Activated naive CD4-positive, alpha-beta T cell treated with anti-CD3 and anti-CD28 coated beads, Interleukin-2, amount 10 ng/mL, durations not matched to agents 7 days and 5 days (primary cell): ENCODE measurements around the gene RPL21.

ENCODE experiments used
- CTCF ChIA-PET: fragments of 350-600 bp; sonication (Branson Sonifier 250); formaldehyde crosslinking; loops from one replicate; lab custom pipeline; 2021; ENCODE audit warnings: antibody characterized with exemption; lab: Charles Lee
- DNase-seq: peaks from one replicate; pipeline ENCODE4 v3.0.0-alpha.2; 2020
- H3K27ac Mint-ChIP-seq: one replicate; pipeline ENCODE4 v1.8.0; 2021; ENCODE audit warnings: mild to moderate bottlenecking, moderate library complexity, mixed read lengths
- H3K27me3 Mint-ChIP-seq: one replicate; pipeline ENCODE4 v1.8.0; 2021; ENCODE audit warnings: mild to moderate bottlenecking, mixed read lengths
- H3K36me3 Mint-ChIP-seq: one replicate; pipeline ENCODE4 v1.8.0; 2021; ENCODE audit warnings: mixed read lengths
- H3K4me1 Mint-ChIP-seq: one replicate; pipeline ENCODE4 v1.8.0; 2021; ENCODE audit warnings: mixed read lengths
- H3K4me3 Mint-ChIP-seq: one replicate; pipeline ENCODE4 v1.8.0; 2021; ENCODE audit warnings: mild to moderate bottlenecking, moderate library complexity, mixed read lengths
- H3K9me3 Mint-ChIP-seq: one replicate; pipeline ENCODE4 v1.8.0; 2021; ENCODE audit warnings: mixed read lengths

Gene RPL21

GRCh38 chr13:27233964-27234363, 17.4 kb upstream of the RPL21 start:
- Mint-ChIP-seq H3K4me1 (no peaks in the 10 kb centered on the region), H3K9me3 (peaks cover 4% of the 10 kb centered on the region), H3K36me3 (peaks cover 5% of the 10 kb centered on the region), H3K27me3 (peaks cover 13% of the 10 kb centered on the region), H3K4me3 (no peak overlapping the region), H3K27ac (no peak overlapping the region)
- no peak for DNase-seq
- CTCF ChIA-PET: no interaction called here

GRCh38 chr13:27236478-27236877, 14.9 kb upstream of the RPL21 start:
- CTCF ChIA-PET: no interaction called here
- Mint-ChIP-seq H3K27me3 (peaks cover 3% of the 10 kb centered on the region), H3K4me1 (no peaks in the 10 kb centered on the region), H3K36me3 (peaks cover 5% of the 10 kb centered on the region), H3K9me3 (peaks cover 4% of the 10 kb centered on the region), H3K4me3 (no peak overlapping the region), H3K27ac (no peak overlapping the region)
- DNase-seq: no peak

GRCh38 chr13:27242702-27243101, 8.7 kb upstream of the RPL21 start:
- DNase-seq: no peak
- no peaks in the 10 kb centered on the region for H3K9me3 Mint-ChIP-seq
- no peaks in the 10 kb centered on the region for H3K27me3 Mint-ChIP-seq
- no peak overlapping the region for H3K4me3 Mint-ChIP-seq
- H3K36me3 Mint-ChIP-seq: no peaks in the 10 kb centered on the region
- CTCF ChIA-PET: no interaction called here
- no peak overlapping the region for H3K27ac Mint-ChIP-seq
- peaks cover under 1% of the 10 kb centered on the region for H3K4me1 Mint-ChIP-seq

GRCh38 chr13:27245610-27246009, 5.7 kb upstream of the RPL21 start:
- Mint-ChIP-seq H3K36me3 (no peaks in the 10 kb centered on the region), H3K4me3 (no peak overlapping the region), H3K9me3 (no peaks in the 10 kb centered on the region), H3K27ac (no peak overlapping the region), H3K4me1 (peaks cover 13% of the 10 kb centered on the region), H3K27me3 (no peaks in the 10 kb centered on the region)
- CTCF ChIA-PET: no interaction called here
- no peak for DNase-seq

GRCh38 chr13:27250833-27251165, 559 bp upstream of the RPL21 start:
- CTCF ChIA-PET: no interaction called here
- H3K27me3 Mint-ChIP-seq: no peaks in the 10 kb centered on the region
- H3K4me1 Mint-ChIP-seq: peaks cover 44% of the 10 kb centered on the region
- H3K4me3 Mint-ChIP-seq: peak overlapping the region; percentile 96
- H3K9me3 Mint-ChIP-seq: no peaks in the 10 kb centered on the region
- no peak for DNase-seq
- peaks cover 33% of the 10 kb centered on the region for H3K36me3 Mint-ChIP-seq
- H3K27ac Mint-ChIP-seq: peak overlapping the region; percentile 99

- Mint-ChIP-seq H3K4me3 (peak overlapping the region; percentile 96), H3K36me3 (peaks cover 43% of the 10 kb centered on the region), H3K27ac (peak overlapping the region; percentile 99), H3K4me1 (peaks cover 44% of the 10 kb centered on the region), H3K9me3 (no peaks in the 10 kb centered on the region), H3K27me3 (no peaks in the 10 kb centered on the region)
- CTCF ChIA-PET: interaction anchor here (1.1 kb wide), 1 partner anchor 87 kb away, joined by 4 read pairs; no protein-coding TSS in a partner anchor
- DNase-seq: no peak
Observed at GRCh38 chr13:27252467-27252866, 1.1 kb downstream of the RPL21 start.

GRCh38 chr13:27257233-27257568, 5.8 kb downstream of the RPL21 start:
- Mint-ChIP-seq H3K9me3 (no peaks in the 10 kb centered on the region), H3K36me3 (peaks cover 72% of the 10 kb centered on the region), H3K27me3 (no peaks in the 10 kb centered on the region), H3K27ac (no peak overlapping the region), H3K4me1 (peaks cover 57% of the 10 kb centered on the region), H3K4me3 (no peak overlapping the region)
- no peak for DNase-seq
- CTCF ChIA-PET: interaction anchor here (1.2 kb wide), 1 partner anchor 11 kb away, joined by 3 read pairs; no protein-coding TSS in a partner anchor

- Mint-ChIP-seq H3K4me1 (peaks cover 56% of the 10 kb centered on the region), H3K36me3 (peaks cover 68% of the 10 kb centered on the region), H3K9me3 (no peaks in the 10 kb centered on the region), H3K27ac (no peak overlapping the region), H3K27me3 (no peaks in the 10 kb centered on the region), H3K4me3 (no peak overlapping the region)
- CTCF ChIA-PET: interaction anchor here (1.2 kb wide), 1 partner anchor 10 kb away, joined by 3 read pairs; no protein-coding TSS in a partner anchor
- DNase-seq: no peak
Observed at GRCh38 chr13:27257648-27258253, 6.4 kb downstream of the RPL21 start.

GRCh38 chr13:27258637-27259386, 7.5 kb downstream of the RPL21 start:
- CTCF ChIA-PET: no interaction called here
- Mint-ChIP-seq H3K4me3 (no peak overlapping the region), H3K27ac (no peak overlapping the region), H3K36me3 (peaks cover 59% of the 10 kb centered on the region), H3K27me3 (no peaks in the 10 kb centered on the region), H3K9me3 (no peaks in the 10 kb centered on the region), H3K4me1 (peaks cover 45% of the 10 kb centered on the region)
- DNase-seq: no peak

GRCh38 chr13:27259831-27260230, 8.5 kb downstream of the RPL21 start:
- Mint-ChIP-seq H3K27ac (peak overlapping the region; percentile 69), H3K27me3 (no peaks in the 10 kb centered on the region), H3K4me1 (peaks cover 36% of the 10 kb centered on the region), H3K9me3 (no peaks in the 10 kb centered on the region), H3K36me3 (peaks cover 51% of the 10 kb centered on the region), H3K4me3 (no peak overlapping the region)
- CTCF ChIA-PET: no interaction called here
- no peak for DNase-seq

GRCh38 chr13:27261396-27261795, 10.0 kb downstream of the RPL21 start:
- Mint-ChIP-seq H3K4me3 (no peak overlapping the region), H3K27me3 (no peaks in the 10 kb centered on the region), H3K9me3 (no peaks in the 10 kb centered on the region), H3K36me3 (peaks cover 42% of the 10 kb centered on the region), H3K4me1 (peaks cover 33% of the 10 kb centered on the region), H3K27ac (no peak overlapping the region)
- CTCF ChIA-PET: interaction anchor here (0.8 kb wide), 1 partner anchor 35 kb away, joined by 3 read pairs; no protein-coding TSS in a partner anchor
- DNase-seq: no peak

- peaks cover 29% of the 10 kb centered on the region for H3K4me1 Mint-ChIP-seq
- no peak for DNase-seq
- H3K36me3 Mint-ChIP-seq: peaks cover 28% of the 10 kb centered on the region
- CTCF ChIA-PET: no interaction called here
- no peaks in the 10 kb centered on the region for H3K27me3 Mint-ChIP-seq
- no peak overlapping the region for H3K27ac Mint-ChIP-seq
- H3K4me3 Mint-ChIP-seq: no peak overlapping the region
- no peaks in the 10 kb centered on the region for H3K9me3 Mint-ChIP-seq
Observed at GRCh38 chr13:27263438-27263837, 12.1 kb downstream of the RPL21 start.

- H3K4me3 Mint-ChIP-seq: no peak overlapping the region
- DNase-seq: no peak
- H3K9me3 Mint-ChIP-seq: no peaks in the 10 kb centered on the region
- CTCF ChIA-PET: no interaction called here
- peaks cover 25% of the 10 kb centered on the region for H3K4me1 Mint-ChIP-seq
- no peak overlapping the region for H3K27ac Mint-ChIP-seq
- H3K36me3 Mint-ChIP-seq: peaks cover 20% of the 10 kb centered on the region
- H3K27me3 Mint-ChIP-seq: no peaks in the 10 kb centered on the region
Observed at GRCh38 chr13:27264181-27264580, 12.8 kb downstream of the RPL21 start.

- CTCF ChIA-PET: no interaction called here
- Mint-ChIP-seq H3K36me3 (peaks cover 15% of the 10 kb centered on the region), H3K4me3 (no peak overlapping the region), H3K4me1 (peaks cover 21% of the 10 kb centered on the region), H3K9me3 (no peaks in the 10 kb centered on the region), H3K27me3 (no peaks in the 10 kb centered on the region), H3K27ac (no peak overlapping the region)
- DNase-seq: no peak
Observed at GRCh38 chr13:27264648-27265047, 13.3 kb downstream of the RPL21 start.

- H3K36me3 Mint-ChIP-seq: no peaks in the 10 kb centered on the region
- H3K27ac Mint-ChIP-seq: no peak overlapping the region
- H3K9me3 Mint-ChIP-seq: no peaks in the 10 kb centered on the region
- DNase-seq: no peak
- peaks cover 14% of the 10 kb centered on the region for H3K4me1 Mint-ChIP-seq
- H3K27me3 Mint-ChIP-seq: peaks cover 16% of the 10 kb centered on the region
- H3K4me3 Mint-ChIP-seq: no peak overlapping the region
- CTCF ChIA-PET: interaction anchor here (1.6 kb wide), 1 partner anchor 282 kb away, joined by 4 read pairs; no protein-coding TSS in a partner anchor
Observed at GRCh38 chr13:27266917-27267316, 15.6 kb downstream of the RPL21 start.
